HG02798 (cell line): Measurements from ENCODE around the gene HRH1.
"Not testable (repeated sequence)": the region's sequence is repeated elsewhere in the genome, so short reads cannot be mapped to it uniquely, and the experiment has no call there.

Experiments used
- ATAC-seq: cut with Tn5 transposase; IDR thresholded peaks from one replicate; pipeline ENCODE4 v1.9.1; 2021; ENCODE audit warnings: mild to moderate bottlenecking; ENCODE audit not compliant: unreplicated experiment, poor library complexity

The HRH1 gene, protein sequence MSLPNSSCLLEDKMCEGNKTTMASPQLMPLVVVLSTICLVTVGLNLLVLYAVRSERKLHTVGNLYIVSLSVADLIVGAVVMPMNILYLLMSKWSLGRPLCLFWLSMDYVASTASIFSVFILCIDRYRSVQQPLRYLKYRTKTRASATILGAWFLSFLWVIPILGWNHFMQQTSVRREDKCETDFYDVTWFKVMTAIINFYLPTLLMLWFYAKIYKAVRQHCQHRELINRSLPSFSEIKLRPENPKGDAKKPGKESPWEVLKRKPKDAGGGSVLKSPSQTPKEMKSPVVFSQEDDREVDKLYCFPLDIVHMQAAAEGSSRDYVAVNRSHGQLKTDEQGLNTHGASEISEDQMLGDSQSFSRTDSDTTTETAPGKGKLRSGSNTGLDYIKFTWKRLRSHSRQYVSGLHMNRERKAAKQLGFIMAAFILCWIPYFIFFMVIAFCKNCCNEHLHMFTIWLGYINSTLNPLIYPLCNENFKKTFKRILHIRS

DNA sequence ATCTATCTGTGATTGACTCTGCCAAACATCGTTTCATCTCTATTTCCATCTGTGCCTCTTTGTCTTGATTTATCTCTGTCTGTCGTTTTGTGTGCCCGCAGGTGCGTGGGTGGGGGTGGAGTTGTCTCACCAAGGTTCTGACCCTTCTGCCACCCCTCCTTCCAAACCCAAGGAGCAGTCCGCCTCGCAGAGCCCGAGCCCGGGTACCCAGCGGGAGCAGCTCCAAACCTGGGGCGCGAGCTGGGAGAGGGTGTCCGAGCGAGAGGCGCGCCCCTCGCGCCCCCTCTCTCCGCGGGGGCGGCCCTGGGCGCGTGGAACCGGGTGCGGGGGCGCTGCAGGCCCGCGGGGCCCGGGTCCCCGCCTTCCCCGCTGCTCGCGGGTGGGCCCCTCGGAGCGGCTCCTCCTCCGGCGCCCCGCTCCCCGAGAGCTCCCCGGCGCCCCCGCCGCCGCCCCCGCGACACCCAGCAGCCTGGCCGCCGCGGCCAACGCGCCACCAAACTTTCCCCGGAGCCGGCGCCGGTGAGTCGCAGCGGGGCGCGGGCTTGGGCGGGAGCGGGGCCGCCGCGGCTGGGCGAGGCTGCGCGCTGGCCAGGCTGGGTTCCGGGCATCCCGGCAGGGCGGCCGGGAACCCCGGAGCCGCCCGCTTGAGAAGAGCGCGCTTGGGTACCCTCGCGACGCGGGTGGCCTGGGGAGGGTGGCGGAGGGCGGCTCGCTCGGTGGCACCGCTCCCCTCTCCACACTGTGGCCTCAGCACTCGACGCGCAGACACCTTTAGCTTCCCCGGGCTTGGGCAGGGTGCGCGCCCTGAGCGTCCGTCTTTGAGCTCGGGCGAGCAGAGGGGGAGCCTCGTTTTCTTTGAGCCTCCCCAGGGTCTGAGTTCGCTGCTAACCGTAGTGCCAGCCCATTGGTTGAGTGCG lies at the start of gene HRH1:
Gene HRH1 (plus strand): TSS at position 458 of the 917 bp plus-strand sequence. CDS start 104,545 bp downstream, outside the sequence.
- no peak for ATAC-seq

- not testable (repeated sequence) for ATAC-seq
Measured at GRCh38 chr3:11113316-11113715, 41.0 kb upstream of the HRH1 start.

GRCh38 chr3:11115548-11115947 lies 38.7 kb upstream of the HRH1 start:
- no peak for ATAC-seq

DNA sequence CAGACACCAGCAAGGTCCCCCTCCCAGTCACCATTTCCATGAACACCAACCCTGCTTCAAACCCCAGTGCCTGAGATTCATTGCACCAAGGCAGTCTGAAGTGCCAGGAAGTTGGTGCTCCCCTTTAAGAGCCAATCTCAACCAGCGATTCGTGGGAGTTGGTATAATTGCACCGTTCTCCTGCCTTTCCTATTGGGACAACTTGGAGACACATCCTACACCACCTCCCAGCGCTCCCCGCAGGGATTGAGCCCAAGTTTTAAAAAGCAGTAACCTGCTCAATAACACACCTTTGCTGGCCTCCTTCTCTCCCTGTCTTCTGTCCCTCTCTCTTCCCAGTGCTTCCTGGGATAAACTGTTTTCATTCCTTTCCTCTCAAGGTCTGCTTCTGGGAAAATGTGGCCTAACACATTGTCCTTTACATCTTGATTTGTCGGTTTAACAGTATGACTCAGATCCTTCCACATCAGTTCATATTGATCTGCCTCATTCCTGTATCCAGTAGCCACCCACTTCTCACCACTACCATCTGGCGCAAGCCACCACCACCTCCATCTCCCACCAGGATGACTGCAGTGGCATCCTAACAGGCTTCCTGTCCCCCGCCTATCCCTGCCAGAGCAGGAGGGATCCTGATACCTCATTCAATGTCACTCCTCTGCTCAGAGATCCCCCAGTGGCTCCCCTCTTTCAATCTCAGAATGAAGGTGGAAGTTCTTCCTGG lies 37.8 kb upstream of the HRH1 start:
- no peak for ATAC-seq

DNA sequence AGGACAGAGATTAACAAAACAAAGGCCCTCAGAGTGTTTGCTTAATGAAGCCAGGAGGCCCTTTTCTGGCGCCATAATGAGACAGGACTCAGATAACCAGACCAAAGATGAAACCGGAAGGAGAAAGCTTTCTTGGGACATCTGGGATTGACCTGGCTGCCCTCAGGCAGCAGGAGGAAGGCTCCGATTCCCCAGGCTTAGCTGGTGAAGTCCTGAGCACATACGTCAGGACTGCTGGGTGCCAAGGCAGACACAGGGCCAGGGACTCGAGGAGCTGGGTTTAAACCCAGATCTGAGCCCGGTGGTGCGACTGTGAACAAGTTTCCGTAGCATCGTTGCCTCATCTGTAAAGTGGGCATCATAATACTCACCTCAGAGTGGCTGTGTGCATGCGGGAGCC lies 36.7 kb upstream of the HRH1 start:
- no peak for ATAC-seq

DNA sequence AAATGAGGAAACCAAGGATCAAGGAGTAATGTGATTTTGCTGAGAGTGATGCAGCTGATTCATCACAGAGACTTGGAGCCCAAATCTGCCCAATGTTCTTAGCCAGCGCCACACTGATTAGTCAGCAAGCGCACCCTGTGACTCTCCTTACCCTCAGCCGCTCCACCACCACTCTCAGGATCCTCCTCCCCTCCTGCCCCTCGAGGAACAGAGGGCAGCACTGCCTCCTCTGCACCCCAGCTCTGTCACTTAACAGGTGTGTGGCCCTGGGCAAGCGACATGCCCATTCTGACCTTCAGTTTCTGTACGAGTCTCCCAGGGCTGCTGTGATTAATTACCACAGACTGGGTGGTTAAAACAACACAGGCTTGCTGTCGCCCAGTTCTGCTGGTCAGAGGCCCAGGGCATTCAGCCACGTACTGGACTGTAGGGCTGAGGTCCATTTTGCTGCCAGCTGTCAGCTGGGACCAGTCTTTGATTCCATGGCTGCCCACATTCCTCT lies 36.1 kb upstream of the HRH1 start:
- ATAC-seq: no peak

DNA sequence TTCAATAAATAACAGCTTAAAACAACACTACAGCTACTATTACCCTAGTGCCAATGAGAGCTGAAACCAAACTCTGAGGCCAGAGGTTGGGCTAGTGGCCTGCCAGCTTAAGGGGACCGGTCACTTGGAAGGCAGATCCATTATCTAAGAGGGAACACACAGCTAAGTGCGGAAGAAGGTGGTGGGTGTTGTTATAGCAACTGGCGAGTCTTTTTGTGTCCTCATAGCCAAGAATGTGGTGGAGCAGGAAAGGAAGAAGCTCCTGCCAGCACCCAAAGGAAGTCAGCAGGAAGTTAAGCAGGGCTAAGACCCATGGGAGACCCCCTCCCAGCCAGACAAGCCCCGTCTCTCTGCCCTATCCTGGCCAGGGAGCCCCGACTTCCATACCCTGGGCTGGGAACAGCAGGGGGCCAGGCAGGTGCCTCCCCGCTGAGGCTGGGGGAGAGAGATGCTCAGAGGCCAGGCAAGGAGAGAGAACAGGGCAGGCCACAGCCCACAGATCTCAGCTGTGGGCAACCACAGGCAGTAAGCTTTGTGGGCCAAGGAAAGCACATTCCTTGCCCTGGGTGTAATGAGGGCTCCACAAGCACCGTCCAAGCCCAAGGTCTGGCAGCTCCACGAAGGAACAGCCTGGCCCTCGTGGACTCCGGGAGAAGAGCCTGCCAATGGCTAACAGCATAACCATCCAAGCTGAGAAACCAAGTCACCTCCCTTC lies 34.0 kb upstream of the HRH1 start:
- no peak for ATAC-seq

- ATAC-seq: no peak
Measured at GRCh38 chr3:11126653-11127052, 27.6 kb upstream of the HRH1 start.

GRCh38 chr3:11128682-11129632 lies 25.3 kb upstream of the HRH1 start:
- ATAC-seq: no peak

DNA sequence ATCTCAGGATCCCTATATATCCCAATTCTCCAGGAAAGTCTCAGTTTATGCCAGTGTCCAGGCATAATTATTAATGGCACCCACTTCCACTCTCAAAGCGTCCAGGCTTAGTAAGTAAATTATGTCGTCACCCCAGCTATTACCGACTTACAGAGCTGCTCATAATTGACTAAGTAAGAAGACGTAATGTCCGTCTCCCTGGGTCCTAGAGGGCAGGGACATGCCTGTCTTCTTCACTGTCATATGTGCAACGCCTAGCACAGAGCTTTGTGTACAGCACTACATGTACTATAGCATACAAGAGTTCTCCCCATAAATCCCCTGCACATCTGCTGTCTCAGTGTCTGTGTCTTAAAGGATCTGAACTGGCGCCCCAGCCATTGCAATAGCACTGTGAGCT lies 23.9 kb upstream of the HRH1 start:
- no peak for ATAC-seq

- no peak for ATAC-seq
Measured at GRCh38 chr3:11131371-11131770, 22.9 kb upstream of the HRH1 start.

DNA sequence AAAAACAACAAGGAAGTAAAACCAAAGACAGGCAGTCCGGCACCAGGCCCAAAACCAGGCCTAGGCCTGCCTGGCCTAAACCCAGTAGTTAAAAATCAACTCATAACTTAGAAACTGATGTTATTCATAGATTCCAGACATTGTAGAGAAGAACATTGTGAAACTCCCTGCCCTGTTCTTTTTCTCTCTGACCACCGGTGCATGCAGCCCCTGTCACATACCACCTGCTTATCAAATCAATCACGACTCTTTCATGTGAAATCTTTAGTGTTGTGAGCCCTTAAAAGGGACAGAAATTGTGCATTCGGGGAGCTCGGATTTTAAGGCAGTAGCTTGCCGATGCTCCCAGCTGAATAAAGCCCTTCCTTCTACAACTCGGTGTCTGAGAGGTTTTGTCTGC lies 22.4 kb upstream of the HRH1 start:
- not testable (repeated sequence) for ATAC-seq

GRCh38 chr3:11132861-11133260 lies 21.4 kb upstream of the HRH1 start:
- ATAC-seq: no peak

DNA sequence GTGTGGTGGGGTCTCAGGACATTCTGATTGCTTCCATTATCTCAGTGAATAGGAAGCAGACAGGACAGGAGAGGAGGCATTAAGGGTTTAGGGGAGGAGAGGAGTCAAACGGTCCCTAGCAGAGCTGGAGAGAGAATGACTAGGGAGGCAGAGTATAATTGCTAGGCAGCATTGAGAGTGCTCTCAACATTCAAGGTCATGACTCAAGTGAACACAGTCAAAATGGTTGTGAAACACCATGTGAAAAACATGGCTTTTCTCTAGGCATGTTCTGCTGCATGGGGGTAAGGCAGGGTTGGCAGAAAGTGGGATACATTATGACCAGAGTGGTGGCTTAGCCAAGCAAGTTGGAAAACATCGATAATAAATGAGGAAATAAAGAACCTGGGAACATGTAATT lies 19.5 kb upstream of the HRH1 start:
- ATAC-seq: no peak

DNA sequence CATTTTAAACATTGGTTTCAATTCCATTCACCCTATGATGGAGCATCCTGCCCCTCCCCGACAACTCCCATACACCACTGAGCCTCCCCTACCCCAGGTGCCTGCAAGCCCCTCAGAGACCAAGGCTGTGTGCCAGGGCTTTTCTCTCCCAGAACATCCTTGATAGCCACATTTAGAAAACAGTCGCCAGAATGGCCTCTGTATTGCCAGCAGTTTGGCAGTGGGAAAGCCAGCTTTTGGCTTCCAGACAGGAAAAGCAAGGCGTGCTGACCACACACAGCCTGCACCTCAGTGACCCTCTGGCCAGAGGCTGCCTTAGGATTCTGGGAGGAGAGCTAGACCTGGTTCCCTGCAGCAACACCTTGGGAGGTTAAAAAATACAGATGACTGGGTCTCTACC lies 18.2 kb upstream of the HRH1 start:
- no peak for ATAC-seq

DNA sequence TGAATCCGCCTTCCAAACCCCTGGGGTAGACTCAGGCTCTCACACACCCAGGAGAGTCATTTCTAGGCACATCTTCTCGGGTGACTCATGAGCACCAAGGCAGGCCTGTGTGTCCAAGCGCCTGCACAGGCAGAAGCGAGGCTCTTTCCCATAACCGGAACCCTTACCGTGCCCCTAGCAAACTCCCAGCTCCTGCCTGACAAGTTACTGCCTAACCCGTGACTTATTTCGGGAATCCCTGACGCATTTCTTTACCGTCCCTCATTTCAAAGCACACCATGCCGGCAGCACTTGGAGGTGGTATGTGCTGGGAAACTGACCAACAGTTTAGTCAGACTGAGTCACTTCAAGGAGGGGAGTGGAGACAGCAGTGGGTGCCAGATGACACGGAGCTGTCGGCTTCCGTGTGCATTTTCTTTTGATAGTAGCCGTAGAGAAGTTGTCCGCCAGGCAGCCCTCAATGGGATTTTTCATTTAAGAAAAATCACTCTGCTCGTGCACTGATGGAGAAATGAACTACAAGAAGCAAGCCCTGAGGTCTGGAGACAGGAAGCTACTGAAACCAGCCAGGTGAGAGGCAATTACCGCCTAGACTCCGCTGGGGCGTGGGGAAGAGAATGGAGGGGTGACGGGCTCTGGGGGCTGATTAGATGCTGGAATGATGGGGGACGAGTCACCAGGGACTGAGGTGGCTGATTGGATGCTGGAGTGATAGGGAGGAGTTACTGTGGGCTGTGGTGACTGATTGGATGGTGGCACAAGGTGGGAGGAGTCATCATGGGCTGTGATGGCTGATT lies 17.3 kb upstream of the HRH1 start:
- no peak for ATAC-seq

- ATAC-seq: no peak
Measured at GRCh38 chr3:11137627-11137959, 16.7 kb upstream of the HRH1 start.

DNA sequence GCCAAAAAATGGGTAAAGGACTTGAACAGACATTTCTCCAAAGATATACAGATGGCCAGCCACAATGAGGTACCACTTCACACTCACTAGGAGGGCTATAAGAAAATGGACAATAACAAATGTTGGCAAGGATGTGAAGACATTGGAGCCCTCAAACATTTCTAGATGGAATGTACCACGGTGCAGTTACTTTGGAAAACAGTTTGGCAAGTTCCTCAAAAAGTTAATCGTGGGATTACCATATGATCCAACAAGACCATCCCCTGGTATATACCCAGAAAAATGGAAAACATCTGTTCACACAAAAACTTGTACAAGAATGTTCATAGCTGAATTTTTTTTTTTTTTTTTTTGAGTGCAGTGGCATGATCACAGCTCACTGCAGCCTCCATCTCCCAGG lies 15.9 kb upstream of the HRH1 start:
- no peak for ATAC-seq
